PFSK-1 (cell line): ENCODE measurements around the gene SFXN2.

Source experiments
- FOXP2 ChIP-seq: optimal IDR thresholded peaks from 2 replicates; pipeline ENCODE3; 2011; ENCODE audit warnings: borderline replicate concordance, control low read depth, inconsistent platforms; ENCODE audit not compliant: insufficient read depth; ENCODE audit errors: extremely low read length, extremely low read depth
- POLR2AphosphoS5 ChIP-seq: IDR thresholded peaks from 2 replicates; pipeline ENCODE4 v1.6.1; 2012; ENCODE audit warnings: low read depth, mild to moderate bottlenecking, control low read depth, low read length, moderate library complexity
- REST ChIP-seq, 2 experiments: IDR thresholded peaks; 2 replicates each; pipeline versions ENCODE4 v1.6.1 to v1.8.0; 2011 to 2012; ENCODE audit warnings: low read depth in 2 of 2, low read length in 2 of 2, control low read depth in 1 of 2, inconsistent platforms in 1 of 2, mild to moderate bottlenecking in 1 of 2, moderate library complexity in 1 of 2; ENCODE audit not compliant: insufficient read depth in 1 of 2
- SIN3A ChIP-seq: IDR thresholded peaks from 2 replicates; pipeline ENCODE4 v1.6.1; 2012; ENCODE audit warnings: mild to moderate bottlenecking, low read length, moderate library complexity, borderline replicate concordance; ENCODE audit not compliant: insufficient read depth
- TAF1 ChIP-seq: IDR thresholded peaks from 2 replicates; pipeline ENCODE4 v1.6.1; 2012; ENCODE audit warnings: low read length, control low read depth, borderline replicate concordance; ENCODE audit not compliant: insufficient read depth

SFXN2 gene

GRCh38 chr10:102732661-102733060 lies 18.2 kb downstream of the SFXN2 start:
- no peak for TF ChIP-seq POLR2AphosphoS5
- no peak for TF ChIP-seq TAF1
- TF ChIP-seq FOXP2: no peak
- no peak for TF ChIP-seq SIN3A
- TF ChIP-seq REST (IDR thresholded peaks at IDR 0.05; ENCODE audit: insufficient read depth in 1 of 2, low read depth in 2 of 2, low read length in 2 of 2): no peak

DNA sequence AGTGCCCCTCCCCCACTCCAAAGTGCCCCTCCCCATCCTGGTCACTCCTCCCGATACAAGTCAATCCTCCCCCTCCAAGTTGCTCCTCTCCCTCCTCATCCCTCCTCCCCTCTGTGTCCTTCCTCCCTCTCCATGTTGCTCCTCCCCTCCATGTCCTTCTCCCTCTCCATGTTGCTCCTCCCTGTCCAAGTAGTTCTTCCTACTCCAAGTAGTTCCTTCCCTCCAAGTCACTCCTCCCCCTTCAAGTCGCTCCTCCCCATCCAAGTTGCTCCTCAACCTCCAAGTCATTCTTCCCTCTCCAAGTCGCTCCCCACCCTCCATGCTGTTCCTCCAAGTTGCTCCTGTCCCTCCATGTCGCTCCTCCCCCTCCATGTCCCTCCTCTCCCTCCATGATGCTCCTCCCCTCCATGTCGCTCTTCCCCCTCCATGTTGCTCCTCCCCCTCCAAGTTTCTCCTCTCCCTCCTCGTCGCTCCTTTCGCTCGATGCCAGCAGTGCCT lies 20.7 kb downstream of the SFXN2 start:
- TF ChIP-seq POLR2AphosphoS5: no peak

DNA sequence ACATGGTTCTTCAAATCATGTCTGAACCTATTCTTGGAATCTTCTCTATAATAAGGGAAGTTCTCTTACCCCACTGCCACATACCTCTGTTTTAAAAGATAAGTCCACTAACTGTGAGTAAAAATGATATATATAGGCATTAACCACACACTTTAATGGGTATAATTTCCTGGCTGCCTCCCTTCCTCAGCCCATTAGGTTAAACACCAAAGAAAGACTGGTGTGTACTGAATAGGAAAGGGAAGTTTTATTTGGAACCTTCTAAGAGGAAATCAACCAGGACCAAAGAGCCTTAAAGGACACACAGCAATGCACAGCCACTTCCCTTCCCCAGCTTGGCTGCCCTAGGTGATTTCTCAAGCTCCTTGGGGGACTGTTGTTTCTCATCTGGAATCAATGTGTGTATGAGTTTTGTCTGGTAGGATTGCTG lies 24.3 kb downstream of the SFXN2 start:
- TF ChIP-seq SIN3A (no peak), TAF1 (no peak), REST (IDR thresholded peaks at IDR 0.05; ENCODE audit: insufficient read depth in 1 of 2, low read depth in 2 of 2, low read length in 2 of 2) (no peak), POLR2AphosphoS5 (no peak), FOXP2 (no peak)

GRCh38 chr10:102740229-102740628 lies 25.8 kb downstream of the SFXN2 start:
- TF ChIP-seq SIN3A (no peak), POLR2AphosphoS5 (no peak), REST (IDR thresholded peaks at IDR 0.05; ENCODE audit: insufficient read depth in 1 of 2, low read depth in 2 of 2, low read length in 2 of 2) (no peak), FOXP2 (no peak), TAF1 (no peak)

DNA sequence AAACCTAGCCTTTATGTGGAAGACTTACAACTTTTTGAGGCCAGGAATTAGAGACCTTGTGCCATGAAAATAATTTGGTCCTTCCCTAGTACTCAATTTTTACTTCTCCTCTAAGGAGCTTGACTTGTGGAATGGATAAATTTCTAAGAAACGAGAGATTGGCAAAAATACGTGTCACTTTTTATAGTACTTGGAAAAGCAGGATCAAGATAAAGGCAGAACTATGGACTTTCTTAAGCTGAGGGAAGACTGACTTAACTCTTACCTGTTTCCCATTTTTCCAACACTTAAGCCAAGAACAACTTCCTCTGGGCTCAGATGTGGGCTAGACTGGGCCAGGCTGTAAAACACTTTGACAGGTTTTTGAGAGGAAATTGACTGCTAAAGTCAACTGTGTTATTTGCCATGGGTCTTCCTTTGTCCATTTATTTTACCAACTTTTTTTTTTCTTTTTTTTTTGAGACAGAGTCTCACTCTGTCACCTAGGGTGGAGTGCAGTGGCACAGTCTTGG lies 27.3 kb downstream of the SFXN2 start:
- TF ChIP-seq SIN3A: no peak
- TF ChIP-seq TAF1: no peak
- TF ChIP-seq POLR2AphosphoS5: no peak
- no peak for TF ChIP-seq FOXP2
- TF ChIP-seq REST (IDR thresholded peaks at IDR 0.05; ENCODE audit: insufficient read depth in 1 of 2, low read depth in 2 of 2, low read length in 2 of 2): no peak
